ENCODE data around the gene STX16. TPM values are rescaled to one million over a fixed set of nuclear protein-coding genes. Genes with fewer than 3 reads are reported as not detected.

The STX16 gene
- total RNA-seq, 1 donor from 2014 or later: 67.8 TPM

GRCh38 chr20:58709703-58710039 is 58.6 kb downstream of the STX16 start:
- no peaks in the 10 kb centered on the region for H3K4me1 ChIP-seq
- H3K36me3 ChIP-seq: peaks cover 31% of the 10 kb centered on the region
- TF ChIP-seq CTCF (IDR thresholded peaks at IDR 0.05): no peak
- H3K27ac ChIP-seq: no peak overlapping the region
- ATAC-seq (no peak), DNase-seq (no peak)
- intact Hi-C loops (cut with DNase I): no loop called here
- H3K27me3 ChIP-seq (ENCODE audit: low read depth): no peaks in the 10 kb centered on the region
- no peaks in the 10 kb centered on the region for H3K9me3 ChIP-seq
- no peak overlapping the region for H3K4me3 ChIP-seq

- DNase-seq (no peak), ATAC-seq (no peak)
- Histone ChIP-seq H3K4me1 (no peaks in the 10 kb centered on the region), H3K27ac (no peak overlapping the region), H3K4me3 (no peak overlapping the region), H3K9me3 (no peaks in the 10 kb centered on the region), H3K27me3 (ENCODE audit: low read depth) (no peaks in the 10 kb centered on the region), H3K36me3 (peaks cover 25% of the 10 kb centered on the region)
- TF ChIP-seq CTCF (IDR thresholded peaks at IDR 0.05): no peak
- intact Hi-C loops (cut with DNase I): no loop called here
These were observed 59.6 kb downstream of the STX16 start for GRCh38 chr20:58710481-58711265.

GRCh38 chr20:58711266-58712051 is 60.4 kb downstream of the STX16 start:
- DNase-seq (no peak), ATAC-seq (no peak)
- Histone ChIP-seq H3K9me3 (no peaks in the 10 kb centered on the region), H3K4me3 (no peak overlapping the region), H3K27ac (no peak overlapping the region), H3K4me1 (no peaks in the 10 kb centered on the region), H3K36me3 (peaks cover 25% of the 10 kb centered on the region), H3K27me3 (ENCODE audit: low read depth) (no peaks in the 10 kb centered on the region)
- intact Hi-C loops (cut with DNase I): no loop called here
- TF ChIP-seq CTCF (IDR thresholded peaks at IDR 0.05): no peak

GRCh38 chr20:58712151-58712791 is 61.2 kb downstream of the STX16 start:
- H3K4me3 ChIP-seq: no peak overlapping the region
- intact Hi-C loops (cut with DNase I): no loop called here
- H3K4me1 ChIP-seq: no peaks in the 10 kb centered on the region
- DNase-seq: no peak
- TF ChIP-seq CTCF (IDR thresholded peaks at IDR 0.05): no peak
- no peak overlapping the region for H3K27ac ChIP-seq
- H3K9me3 ChIP-seq: no peaks in the 10 kb centered on the region
- no peak for ATAC-seq
- peaks cover 25% of the 10 kb centered on the region for H3K36me3 ChIP-seq
- no peaks in the 10 kb centered on the region for H3K27me3 ChIP-seq (ENCODE audit: low read depth)

- no peak overlapping the region for H3K4me3 ChIP-seq
- H3K36me3 ChIP-seq: peaks cover 25% of the 10 kb centered on the region
- DNase-seq (no peak), ATAC-seq (no peak)
- H3K27ac ChIP-seq: no peak overlapping the region
- H3K9me3 ChIP-seq: no peaks in the 10 kb centered on the region
- no peaks in the 10 kb centered on the region for H3K4me1 ChIP-seq
- no peaks in the 10 kb centered on the region for H3K27me3 ChIP-seq (ENCODE audit: low read depth)
- no peak for TF ChIP-seq CTCF (IDR thresholded peaks at IDR 0.05)
- intact Hi-C loops (cut with DNase I): no loop called here
These were observed 62.0 kb downstream of the STX16 start for GRCh38 chr20:58712806-58713731.

Measured in lower lobe of right lung (tissue), 2 donors.